Left colon (tissue), 2 donors: ENCODE data around the gene HSPA12B. TPM values are rescaled to one million over a fixed set of nuclear protein-coding genes. Genes with fewer than 3 reads are reported as not detected.

ENCODE experiments used
- ATAC-seq: fragments of 200-7000 bp; cut with Tn5 transposase; one replicate; pipeline ENCODE4 v1.9.1; 2020; ENCODE audit warnings: mild to moderate bottlenecking, moderate library complexity
- DNase-seq, 2 donors: peaks; one replicate each; pipeline ENCODE4 v3.0.0-alpha.2; 2020
- intact Hi-C, 2 donors: fragments of 100-400 bp; cut with DNase I in 1 of 2; cut with micrococcal nuclease in 1 of 2; formaldehyde crosslinking; loops; one replicate each; pipeline versions ENCODE4 v1.11.2 to v1.14.0; 2022; cut with DNase I, micrococcal nuclease
- total RNA-seq, 2 donors: library from RNA; stranded (reverse); fragmentation: NEBNext Ultra II Directional; extraction: Animal tissue kit (Norgen Biotek cat#: 25700); gene quantifications; one replicate each; pipeline ENCODE4 v1.2.1, GENCODE V29; 2021
- donor health status: DM: no; HTN: no; CAD: no.
- donor health status: DM: yes; HTN: yes; CAD: no.

The HSPA12B gene
- total RNA-seq, 2 donors from 2014 or later, result 2.3 to 2.5 TPM

DNA sequence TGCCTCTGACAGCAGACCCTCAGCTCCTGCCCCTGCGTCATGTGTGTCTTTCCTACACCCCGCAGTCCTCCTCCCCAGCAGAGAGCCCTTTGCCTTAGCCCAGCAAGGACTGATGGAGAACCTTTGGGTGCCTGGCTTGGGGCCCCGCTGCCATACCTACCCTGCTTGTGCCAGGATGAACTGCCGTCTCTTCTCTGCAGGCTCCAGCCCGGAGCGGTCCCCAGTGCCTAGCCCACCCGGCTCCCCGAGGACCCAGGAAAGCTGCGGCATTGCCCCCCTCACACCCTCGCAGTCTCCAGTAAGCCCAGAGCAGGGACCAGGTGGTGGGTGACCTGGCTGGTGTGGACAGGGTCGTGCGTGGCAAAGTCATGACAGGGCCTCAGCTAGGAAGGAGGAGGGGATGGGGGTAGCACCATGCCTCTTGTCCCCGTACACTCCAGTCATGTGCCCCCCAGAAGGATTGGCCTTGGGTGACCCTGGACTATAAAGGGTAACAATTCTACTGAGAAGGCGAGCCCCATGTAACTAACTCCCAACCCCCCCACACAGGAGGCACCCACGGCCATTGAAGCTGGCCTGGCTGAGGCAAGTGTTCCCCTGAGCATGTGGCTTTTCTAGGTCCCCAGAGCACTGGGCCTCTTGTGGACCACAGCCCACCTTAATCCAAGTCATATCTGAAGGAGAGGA lies 8.3 kb downstream of the HSPA12B start:
- intact Hi-C loops, result no loop called here
- DNase-seq, result no peak
- no peak for ATAC-seq

DNA sequence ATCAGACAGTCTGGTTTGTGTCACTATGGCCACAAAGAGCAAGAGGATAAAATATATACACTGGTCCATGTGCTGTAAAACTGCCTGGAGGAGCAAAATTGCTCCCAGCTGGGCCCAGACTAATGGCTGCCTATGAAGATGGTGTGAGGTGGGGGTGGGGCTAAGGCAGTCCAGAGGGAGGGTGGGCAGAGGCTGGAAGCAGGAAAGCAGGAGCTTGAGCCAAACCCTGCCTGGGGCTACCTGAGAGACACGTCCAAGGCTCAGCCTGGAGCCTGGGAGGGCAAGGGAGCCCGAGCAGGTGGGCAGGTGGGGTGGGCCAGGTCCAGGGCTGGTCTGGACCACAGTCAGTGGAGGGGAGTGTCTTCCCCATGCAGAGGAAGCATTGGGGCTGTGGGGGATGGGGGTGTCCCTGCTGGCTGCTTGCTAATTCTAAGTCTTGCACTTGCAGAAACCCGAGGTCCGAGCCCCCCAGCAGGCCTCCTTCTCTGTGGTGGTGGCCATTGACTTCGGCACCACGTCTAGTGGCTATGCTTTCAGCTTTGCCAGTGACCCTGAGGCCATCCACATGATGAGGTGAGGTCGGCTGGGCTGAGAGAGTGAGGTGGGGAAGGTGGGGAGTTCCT lies 9.5 kb downstream of the HSPA12B start:
- no peak for DNase-seq
- no peak for ATAC-seq
- intact Hi-C loops, result no loop called here

DNA sequence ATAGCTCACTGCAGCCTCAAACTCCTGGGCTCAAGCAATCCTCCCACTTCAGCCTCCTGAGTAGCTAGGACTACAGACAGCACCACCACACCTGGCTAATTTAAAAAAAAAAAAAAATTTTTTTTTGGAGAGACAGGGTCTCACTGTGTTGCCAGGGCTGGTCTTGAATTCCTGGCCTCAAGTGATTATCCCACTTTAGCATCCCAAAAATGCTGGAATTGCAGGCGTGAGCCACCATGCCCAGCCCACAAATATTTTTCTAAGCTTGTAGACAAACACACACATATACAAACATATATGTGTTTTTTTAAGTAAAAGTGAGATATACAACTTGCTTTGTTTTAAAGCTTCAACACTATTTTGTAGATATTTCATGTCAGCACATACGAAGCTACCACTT lies 10.8 kb downstream of the HSPA12B start:
- no peak for ATAC-seq
- intact Hi-C loops, result no loop called here
- DNase-seq, result no peak

DNA sequence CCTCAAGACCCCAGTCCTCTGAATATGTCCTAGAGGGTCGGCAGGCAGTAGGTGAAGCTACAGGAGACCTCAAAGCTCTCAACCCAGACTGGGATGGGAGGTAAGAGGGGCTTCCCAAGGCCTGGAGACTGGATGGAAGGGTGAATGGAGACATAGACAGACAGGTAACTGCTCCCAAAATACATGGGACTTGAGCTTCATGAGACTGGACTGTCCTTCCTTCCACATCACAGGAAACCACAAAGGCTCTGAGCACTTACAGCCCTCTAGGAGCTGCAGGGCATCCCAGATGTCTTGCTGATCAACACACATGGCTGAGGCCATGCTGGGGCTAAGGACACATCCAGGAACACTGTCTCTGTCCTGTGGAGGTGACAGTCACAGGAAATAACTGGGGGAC lies 11.6 kb downstream of the HSPA12B start:
- ATAC-seq (no peak), DNase-seq (no peak)
- intact Hi-C loops, result no loop called here

DNA sequence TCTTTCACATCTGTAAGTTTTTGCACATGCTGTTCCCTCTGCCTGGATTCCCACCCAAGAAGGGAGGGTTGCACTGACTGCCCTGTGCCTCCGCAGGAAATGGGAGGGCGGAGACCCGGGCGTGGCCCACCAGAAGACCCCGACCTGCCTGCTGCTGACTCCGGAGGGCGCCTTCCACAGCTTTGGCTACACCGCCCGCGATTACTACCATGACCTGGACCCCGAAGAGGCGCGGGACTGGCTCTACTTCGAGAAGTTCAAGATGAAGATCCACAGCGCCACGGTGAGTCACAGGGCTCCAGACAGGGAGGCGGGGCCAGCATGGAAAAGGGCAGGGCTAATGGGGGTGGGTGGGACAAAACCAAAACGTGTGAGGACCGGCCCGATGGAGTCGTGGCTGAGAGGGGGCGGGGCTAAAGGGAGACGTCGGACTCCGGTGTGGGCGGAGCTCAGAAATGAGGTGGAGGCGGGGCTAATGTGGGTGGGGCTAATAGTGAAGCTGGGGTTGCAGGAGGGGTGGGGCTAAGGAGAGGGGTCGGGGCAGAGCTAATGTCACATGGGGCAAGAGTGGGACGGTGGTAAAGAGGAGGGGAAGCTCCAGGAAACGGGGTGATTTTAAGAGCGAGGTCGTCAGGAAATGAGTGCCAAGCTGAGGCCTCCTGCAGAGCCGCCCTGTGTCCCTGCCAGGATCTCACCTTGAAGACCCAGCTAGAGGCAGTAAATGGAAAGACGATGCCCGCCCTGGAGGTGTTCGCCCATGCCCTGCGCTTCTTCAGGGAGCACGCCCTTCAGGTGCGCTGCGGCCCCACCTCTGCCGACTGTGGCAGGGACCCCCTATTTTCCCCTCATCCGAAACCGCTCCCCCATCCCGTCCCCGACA lies 12.6 kb downstream of the HSPA12B start:
- ATAC-seq (peak; percentile 52), DNase-seq (peak in 1 of 2 donors; percentile 56)
- intact Hi-C loops, result no loop called here

DNA sequence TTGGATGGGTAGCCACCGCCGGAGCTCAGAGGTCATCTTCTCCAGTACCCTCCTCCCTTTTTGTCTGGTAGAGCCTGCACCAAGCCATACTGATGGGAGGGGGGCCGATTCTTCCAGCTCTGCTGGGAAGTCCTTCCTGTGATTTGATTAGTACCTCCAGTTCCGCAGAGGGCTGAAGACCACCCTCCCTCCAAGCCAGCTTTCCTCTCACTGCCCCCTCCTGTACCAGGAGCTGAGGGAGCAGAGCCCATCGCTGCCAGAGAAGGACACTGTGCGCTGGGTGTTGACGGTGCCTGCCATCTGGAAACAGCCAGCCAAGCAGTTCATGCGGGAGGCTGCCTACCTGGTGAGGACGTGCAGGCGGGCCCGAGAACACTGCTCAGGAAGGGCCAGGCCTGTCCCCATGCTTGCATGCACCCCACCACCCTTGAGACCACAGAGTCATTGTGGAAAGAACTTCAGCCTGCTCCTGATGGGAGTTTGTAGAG lies 13.2 kb downstream of the HSPA12B start:
- intact Hi-C loops, result no loop called here
- DNase-seq (no peak), ATAC-seq (no peak)

DNA sequence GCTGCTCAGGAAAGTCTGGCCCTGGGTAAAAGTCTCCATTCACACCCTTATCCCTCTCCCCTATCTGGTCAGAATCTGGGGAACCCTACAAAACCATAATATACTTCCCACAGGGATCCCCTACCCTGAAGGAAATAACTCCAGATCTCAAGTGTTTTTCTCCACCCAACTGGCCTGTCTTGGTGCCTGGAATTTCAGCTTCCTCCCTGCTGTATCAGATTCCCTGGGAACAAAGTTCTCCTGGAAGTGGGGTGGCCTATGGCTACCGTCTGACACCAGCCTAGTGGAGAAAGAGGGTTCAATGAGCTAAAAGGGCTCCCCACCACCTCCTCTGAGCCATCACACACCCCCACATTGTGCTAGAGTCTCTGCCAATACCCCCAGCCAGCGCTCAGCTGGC lies 15.0 kb downstream of the HSPA12B start:
- no peak for ATAC-seq
- intact Hi-C loops, result no loop called here
- no peak for DNase-seq

DNA sequence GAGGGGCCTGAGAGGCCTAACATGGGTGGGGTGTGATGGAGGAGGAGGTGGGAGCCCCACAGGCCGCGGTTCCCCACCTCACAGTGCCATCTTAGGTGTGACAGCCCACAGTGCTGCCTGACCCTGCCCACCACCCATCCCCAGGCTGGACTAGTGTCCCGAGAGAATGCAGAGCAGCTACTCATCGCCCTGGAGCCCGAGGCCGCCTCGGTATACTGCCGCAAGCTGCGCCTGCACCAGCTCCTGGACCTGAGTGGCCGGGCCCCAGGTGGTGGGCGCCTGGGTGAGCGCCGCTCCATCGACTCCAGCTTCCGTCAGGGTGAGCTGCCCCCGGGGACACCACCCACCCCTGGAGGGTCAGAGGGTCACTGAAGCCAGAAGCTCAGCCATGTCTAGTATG lies 15.6 kb downstream of the HSPA12B start:
- no peak for ATAC-seq
- no peak for DNase-seq
- intact Hi-C loops, result no loop called here

DNA sequence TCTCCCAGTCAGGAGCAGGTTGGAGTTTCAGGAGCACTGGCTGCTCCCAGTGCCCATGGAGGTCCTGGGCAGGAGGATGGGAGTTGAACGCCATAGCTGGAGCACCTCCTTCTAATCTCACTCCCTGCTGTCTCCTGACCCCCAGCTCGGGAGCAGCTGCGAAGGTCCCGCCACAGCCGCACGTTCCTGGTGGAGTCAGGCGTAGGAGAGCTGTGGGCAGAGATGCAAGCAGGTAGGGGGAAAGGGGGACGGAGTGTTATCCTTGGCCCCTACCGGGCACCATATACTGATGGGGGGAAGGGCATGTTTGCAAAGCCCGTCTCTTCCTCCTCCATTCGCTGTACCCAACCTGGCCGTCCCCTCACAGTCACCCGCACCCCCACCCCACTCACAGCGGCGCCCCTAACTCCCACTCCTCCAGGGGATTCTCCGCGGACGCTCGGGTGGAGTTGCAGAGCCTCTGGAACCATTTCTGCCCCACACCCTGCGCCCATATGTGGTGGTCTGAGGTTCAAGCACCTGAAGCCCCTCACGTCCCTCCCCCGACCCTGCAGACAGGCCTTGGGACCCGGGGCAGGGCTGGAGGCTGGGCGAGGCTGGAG lies 16.7 kb downstream of the HSPA12B start:
- intact Hi-C loops, result no loop called here
- ATAC-seq (no peak), DNase-seq (no peak)

DNA sequence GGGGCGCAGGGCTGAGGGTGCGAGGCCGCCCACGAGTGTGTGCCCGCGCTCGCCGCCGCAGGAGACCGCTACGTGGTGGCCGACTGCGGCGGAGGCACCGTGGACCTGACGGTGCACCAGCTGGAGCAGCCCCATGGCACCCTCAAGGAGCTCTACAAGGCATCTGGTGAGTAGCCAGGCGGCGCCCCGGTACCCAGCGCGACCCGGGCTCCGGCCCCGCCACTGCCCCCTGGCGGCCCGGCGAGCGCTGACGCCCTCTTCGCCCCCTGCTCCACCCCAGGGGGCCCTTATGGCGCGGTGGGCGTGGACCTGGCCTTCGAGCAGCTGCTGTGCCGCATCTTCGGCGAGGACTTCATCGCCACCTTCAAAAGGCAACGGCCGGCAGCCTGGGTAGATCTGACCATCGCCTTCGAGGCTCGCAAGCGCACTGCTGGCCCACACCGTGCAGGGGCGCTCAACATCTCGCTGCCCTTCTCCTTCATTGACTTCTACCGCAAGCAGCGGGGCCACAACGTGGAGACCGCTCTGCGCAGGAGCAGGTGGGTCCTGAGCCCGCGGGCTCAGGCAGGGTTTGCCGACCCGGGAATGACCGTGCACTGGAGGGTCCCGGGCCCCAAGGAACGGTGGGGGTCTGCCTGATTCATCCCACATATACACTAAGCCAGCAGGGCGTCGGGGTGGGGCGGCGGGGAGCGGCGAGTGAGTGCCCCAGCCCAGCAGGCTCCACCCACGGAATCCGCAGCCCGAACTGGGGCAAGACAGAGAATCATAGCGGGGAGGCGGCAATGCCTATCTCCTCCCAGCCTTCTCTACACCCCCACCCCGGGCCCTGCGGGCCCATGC lies 17.4 kb downstream of the HSPA12B start:
- intact Hi-C loops, result no loop called here
- peak in 1 of 2 donors; percentile 32 for DNase-seq
- ATAC-seq, result peak; percentile 41

DNA sequence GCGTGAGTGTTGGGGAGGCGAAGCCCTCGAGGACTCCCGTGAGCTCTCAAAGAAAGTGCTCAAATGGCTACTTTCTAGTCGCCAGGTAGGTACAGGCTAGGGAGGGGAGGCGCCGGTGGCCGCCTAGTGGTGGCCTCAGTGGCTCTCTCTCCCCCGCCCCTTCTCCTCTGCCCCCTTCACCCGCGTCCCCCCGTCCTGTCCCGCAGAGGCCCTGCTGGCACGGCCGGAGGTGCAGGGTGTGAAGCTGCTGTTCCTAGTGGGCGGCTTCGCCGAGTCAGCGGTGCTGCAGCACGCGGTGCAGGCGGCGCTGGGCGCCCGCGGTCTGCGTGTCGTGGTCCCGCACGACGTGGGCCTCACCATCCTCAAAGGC lies 18.8 kb downstream of the HSPA12B start:
- intact Hi-C loops, result no loop called here
- ATAC-seq, result peak; percentile 1
- DNase-seq, result no peak

DNA sequence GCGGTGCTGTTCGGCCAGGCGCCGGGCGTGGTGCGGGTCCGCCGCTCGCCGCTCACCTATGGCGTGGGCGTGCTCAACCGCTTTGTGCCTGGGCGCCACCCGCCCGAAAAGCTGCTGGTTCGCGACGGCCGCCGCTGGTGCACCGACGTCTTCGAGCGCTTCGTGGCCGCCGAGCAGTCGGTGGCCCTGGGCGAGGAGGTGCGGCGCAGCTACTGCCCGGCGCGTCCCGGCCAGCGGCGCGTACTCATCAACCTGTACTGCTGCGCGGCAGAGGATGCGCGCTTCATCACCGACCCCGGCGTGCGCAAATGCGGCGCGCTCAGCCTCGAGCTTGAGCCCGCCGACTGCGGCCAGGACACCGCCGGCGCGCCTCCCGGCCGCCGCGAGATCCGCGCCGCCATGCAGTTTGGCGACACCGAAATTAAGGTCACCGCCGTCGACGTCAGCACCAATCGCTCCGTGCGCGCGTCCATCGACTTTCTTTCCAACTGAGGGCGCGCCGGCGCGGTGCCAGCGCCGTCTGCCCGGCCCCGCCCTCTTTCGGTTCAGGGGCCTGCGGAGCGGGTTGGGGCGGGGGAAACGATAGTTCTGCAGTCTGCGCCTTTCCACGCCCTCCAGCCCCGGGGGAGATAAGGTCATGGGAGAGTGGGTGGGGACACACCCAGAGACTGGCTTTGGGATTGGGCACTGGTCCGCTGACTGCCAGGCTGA lies 19.3 kb downstream of the HSPA12B start:
- peak; percentile 69 to 74 for DNase-seq
- ATAC-seq, result peak; percentile 64

DNA sequence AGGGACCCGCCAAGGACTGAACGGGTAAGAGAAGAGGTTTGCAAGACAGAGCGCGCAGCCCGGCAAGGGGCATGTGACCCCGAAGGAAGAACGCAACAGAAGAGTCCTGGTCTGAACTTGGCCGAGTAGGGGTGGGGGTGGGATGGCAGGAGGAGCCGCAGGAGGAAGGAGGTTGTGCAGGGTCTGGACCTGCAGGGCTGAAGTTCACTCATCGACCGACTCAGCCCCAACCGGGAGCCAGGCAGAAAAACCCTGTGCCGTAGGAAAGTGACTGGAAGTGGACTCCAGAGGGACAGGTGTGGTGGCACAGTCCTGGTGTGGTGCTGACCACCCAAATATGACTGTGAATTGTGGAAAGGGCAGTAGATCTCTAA lies 19.9 kb downstream of the HSPA12B start:
- peak; percentile 11 for ATAC-seq
- no peak for DNase-seq
- intact Hi-C loops, result no loop called here

More for the DNA sequence above, 19.3 kb downstream of the HSPA12B start:
- intact Hi-C loops, result no loop called here

DNA sequence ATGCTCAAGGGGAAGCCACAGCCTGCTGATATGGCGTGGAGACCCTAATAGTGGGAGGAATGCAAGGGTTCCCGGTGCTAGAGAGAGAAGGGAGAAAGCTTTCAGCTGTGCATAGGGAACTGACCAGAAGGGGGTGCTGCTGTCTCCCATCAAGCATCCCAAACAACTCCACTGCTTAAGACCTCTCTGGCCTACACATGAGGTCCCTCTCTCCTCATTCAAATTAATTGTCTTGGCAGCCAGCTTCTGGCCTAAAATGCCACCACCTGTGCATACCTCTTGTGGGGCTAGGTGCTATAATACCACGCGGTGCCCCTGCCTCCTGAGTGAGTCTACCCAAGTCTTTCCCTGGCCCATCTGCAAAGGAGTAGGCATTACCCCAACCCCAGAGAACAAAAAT lies 20.6 kb downstream of the HSPA12B start:
- ATAC-seq, result peak; percentile 68
- DNase-seq, result peak in 1 of 2 donors; percentile 77
- intact Hi-C loops, result no loop called here

DNA sequence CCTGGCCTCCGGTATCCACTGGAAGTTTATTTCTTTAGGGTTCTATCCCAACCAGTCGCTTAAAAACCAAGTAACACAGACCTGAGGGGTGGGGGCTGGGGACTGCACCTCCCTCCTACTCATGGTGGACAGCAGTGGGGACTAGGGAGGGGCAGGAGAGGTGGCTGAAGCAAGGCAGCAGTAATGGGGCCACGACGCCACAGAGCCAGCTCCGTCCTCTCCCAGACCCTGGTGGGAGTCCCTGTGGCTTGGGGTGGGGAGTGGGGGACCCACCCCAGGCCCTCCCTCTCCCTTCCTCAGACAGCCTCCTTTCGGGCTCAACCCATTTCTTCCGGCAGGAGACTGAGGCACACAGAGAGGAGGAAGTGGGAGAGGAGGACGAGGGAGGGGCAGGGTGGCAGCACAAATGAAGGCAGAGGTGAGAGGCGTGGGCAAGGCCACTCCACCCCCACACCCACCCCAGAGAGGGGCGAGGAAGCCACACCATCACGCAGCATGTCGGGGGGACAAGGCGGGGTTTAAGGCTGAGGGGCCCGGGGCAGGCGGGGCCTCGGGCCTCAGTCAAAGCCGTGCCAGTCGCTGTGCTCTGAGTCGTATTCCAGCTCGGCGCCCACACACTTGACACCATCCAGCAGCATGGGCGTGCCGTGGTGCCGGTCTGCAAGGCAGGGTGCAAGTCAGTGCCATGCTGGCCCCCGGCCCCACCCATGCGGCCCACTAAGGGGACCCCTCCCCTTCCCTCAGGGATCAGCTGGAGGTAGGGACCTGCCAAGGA lies 21.2 kb downstream of the HSPA12B start:
- DNase-seq (no peak), ATAC-seq (no peak)
- intact Hi-C loops, result no loop called here

DNA sequence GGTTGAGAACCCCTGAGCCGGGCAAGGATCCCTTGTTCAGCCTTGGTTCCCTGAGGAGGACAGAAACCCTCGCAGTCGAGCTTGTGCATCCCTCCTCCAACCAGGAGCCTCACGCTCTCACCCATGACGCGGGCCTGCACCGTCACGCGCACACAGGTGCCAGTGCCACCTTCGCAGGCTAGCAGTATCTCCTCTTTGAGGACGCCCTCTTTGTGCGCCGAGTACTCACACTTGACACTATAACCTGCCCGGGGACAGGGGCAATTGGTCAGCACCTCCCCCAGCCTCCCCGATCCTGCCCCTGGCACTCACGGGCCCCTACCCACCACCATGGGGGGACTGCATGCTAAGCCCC lies 21.8 kb downstream of the HSPA12B start:
- intact Hi-C loops, result no loop called here
- ATAC-seq (no peak), DNase-seq (no peak)

DNA sequence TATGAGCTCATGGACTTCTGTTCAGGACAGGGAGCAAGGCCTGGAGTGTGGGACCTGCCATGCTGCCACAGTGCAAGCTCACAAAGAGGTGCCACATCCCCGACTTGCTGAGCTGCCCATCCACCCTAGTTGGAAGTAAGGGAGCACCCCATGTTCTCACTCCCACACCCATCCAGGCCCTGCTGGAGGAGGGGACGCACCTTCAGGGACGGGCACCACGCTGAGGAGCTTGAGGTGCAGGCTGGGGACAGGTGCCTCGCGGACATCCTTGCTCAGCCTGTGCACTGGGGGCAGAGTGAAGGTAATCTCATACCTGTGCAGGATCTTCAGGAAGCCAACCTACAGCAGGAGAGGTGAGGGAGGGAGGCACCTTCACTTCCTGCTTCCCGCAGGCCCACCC lies 22.8 kb downstream of the HSPA12B start:
- intact Hi-C loops, result no loop called here

More for the DNA sequence above, 22.8 kb downstream of the HSPA12B start:
- ATAC-seq, result no peak
- DNase-seq, result no peak
